MM.1S (cell line): ENCODE measurements around the gene FAM181B.

Experiments
- DNase-seq: peaks from one replicate; pipeline ENCODE4 v3.0.0-alpha.2; 2015
- H2AFZ ChIP-seq: fragments of 300-600 bp; sonication (generic); 2 replicates; pipeline ENCODE4 v1.6.0; 2016; ENCODE audit warnings: antibody characterized with exemption, low read length
- H3F3A ChIP-seq: fragments of 300-600 bp; sonication (generic); 2 replicates; pipeline ENCODE4 v1.6.1; 2016; ENCODE audit warnings: mild to moderate bottlenecking, antibody characterized with exemption, low read length, moderate library complexity, mixed read lengths; ENCODE audit not compliant: insufficient read depth
- H3K27ac ChIP-seq: fragments of 300-600 bp; sonication (generic); 2 replicates; pipeline ENCODE4 v1.5.1; 2016; ENCODE audit warnings: mild to moderate bottlenecking, low read length
- H3K27me3 ChIP-seq: fragments of 300-600 bp; sonication (generic); replicated peaks from 2 replicates; pipeline ENCODE4 v1.6.0; 2016; ENCODE audit warnings: low read length; ENCODE audit not compliant: insufficient read depth
- H3K36me3 ChIP-seq: fragments of 300-600 bp; sonication (generic); replicated peaks from 2 replicates; pipeline ENCODE4 v1.6.1; 2016; ENCODE audit warnings: mild to moderate bottlenecking, low read length, mixed read lengths; ENCODE audit not compliant: insufficient read depth
- H3K4me1 ChIP-seq: fragments of 300-600 bp; sonication (generic); 2 replicates; pipeline ENCODE4 v1.6.1; 2016; ENCODE audit warnings: low read length, mixed read lengths
- H3K4me2 ChIP-seq: fragments of 300-600 bp; sonication (generic); 2 replicates; pipeline ENCODE4 v1.6.0; 2016; ENCODE audit warnings: low read depth, low read length
- H3K4me3 ChIP-seq: fragments of 300-600 bp; sonication (generic); 2 replicates; pipeline ENCODE4 v1.5.1; 2016; ENCODE audit warnings: low read length, mixed read lengths
- H3K79me2 ChIP-seq: fragments of 300-600 bp; sonication (generic); 2 replicates; pipeline ENCODE4 v1.6.1; 2016; ENCODE audit warnings: mixed run types, low read length, mixed read lengths
- H3K9ac ChIP-seq: fragments of 300-600 bp; sonication (generic); 2 replicates; pipeline ENCODE4 v1.6.1; 2016; ENCODE audit warnings: low read length, mixed read lengths
- H3K9me2 ChIP-seq: fragments of 300-600 bp; sonication (generic); replicated peaks from 2 replicates; pipeline ENCODE4 v1.6.1; 2016; ENCODE audit warnings: mild to moderate bottlenecking, low read length, mixed read lengths; ENCODE audit not compliant: insufficient read depth
- H3K9me3 ChIP-seq: fragments of 300-600 bp; sonication (generic); replicated peaks from 2 replicates; pipeline ENCODE4 v1.6.1; 2016; ENCODE audit warnings: mild to moderate bottlenecking, low read length, mixed read lengths; ENCODE audit not compliant: insufficient read depth
- H4K20me1 ChIP-seq: fragments of 300-600 bp; sonication (generic); 2 replicates; pipeline ENCODE4 v1.6.1; 2016; ENCODE audit warnings: mild to moderate bottlenecking, low read length, moderate library complexity, mixed read lengths; ENCODE audit not compliant: insufficient read depth
- CTCF ChIP-seq: fragments of 300-600 bp; sonication (generic); IDR thresholded peaks from 2 replicates; pipeline ENCODE4 v1.5.1; 2016; ENCODE audit warnings: antibody characterized with exemption, low read length, mixed read lengths
- EZH2 ChIP-seq: fragments of 300-600 bp; sonication (generic); optimal IDR thresholded peaks from 2 replicates; pipeline ENCODE3; 2017; ENCODE audit warnings: low read depth, mild to moderate bottlenecking, antibody characterized with exemption, low read length, mixed read lengths
- EZH2phosphoT487 ChIP-seq: fragments of 300-600 bp; sonication (generic); IDR thresholded peaks from 2 replicates; pipeline ENCODE4 v1.6.1; 2018; ENCODE audit warnings: antibody characterized with exemption, low read length

Gene FAM181B

DNA sequence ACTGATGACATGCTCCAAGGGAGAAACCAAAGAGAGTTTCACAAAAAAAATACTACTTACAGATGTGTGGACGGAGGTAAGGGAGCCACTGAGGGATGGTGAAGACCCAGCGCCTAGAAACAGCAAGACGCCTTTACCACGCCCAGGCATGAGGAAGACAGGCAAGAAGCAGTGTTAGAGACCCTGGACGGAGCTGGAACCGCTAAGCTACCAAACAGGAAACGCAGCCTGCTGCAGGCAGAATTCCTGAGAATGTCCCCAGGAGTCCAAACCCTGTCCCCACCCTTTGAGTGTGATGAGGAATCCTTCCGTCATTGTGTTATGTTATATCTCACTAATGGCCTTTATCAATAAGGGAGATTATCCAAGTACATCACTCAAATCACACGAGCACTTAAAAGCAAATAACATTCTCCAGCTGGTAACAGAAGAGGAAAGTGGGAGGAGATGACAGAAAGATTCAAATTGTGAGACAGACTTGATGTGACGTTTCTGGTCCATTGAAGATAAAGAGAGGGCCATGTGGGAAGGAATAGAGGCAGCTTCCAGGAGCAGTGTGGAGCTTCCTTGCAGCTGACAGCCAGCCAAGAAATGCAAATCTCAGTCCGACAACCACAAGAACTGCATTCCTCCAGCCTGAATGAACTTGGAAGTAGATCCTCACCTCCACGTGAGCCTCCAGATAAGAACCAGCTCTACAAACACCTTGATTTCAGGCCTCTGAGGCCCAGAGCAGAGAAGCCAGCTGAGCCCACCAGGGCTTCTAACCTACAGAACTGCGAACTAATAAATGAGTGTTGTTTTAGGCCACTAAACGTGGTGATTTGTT lies 19.1 kb downstream of the FAM181B start:
- TF ChIP-seq EZH2 (no peak), CTCF (no peak), EZH2phosphoT487 (no peak)
- H3K9ac ChIP-seq: no peak overlapping the region
- H3K4me1 ChIP-seq: 0 out of 2 replicates have a peak, but pooled peaks cover 3% of the 10 kb centered on the region
- DNase-seq: no peak
- no peaks in the 10 kb centered on the region for H3K9me2 ChIP-seq
- H3K9me3 ChIP-seq: no peaks in the 10 kb centered on the region
- H3F3A ChIP-seq: no peaks in the 10 kb centered on the region
- no peak overlapping the region for H2AFZ ChIP-seq
- H3K36me3 ChIP-seq: no peaks in the 10 kb centered on the region
- no peak overlapping the region for H3K4me3 ChIP-seq
- no peaks in the 10 kb centered on the region for H3K27me3 ChIP-seq
- H3K4me2 ChIP-seq: no peak overlapping the region
- H3K27ac ChIP-seq: no peak overlapping the region
- no peaks in the 10 kb centered on the region for H3K79me2 ChIP-seq
- no peaks in the 10 kb centered on the region for H4K20me1 ChIP-seq

- H4K20me1 ChIP-seq: no peaks in the 10 kb centered on the region
- no peak for DNase-seq
- no peak overlapping the region for H2AFZ ChIP-seq
- H3K4me2 ChIP-seq: no peak overlapping the region
- no peaks in the 10 kb centered on the region for H3K36me3 ChIP-seq
- no peak overlapping the region for H3K4me3 ChIP-seq
- H3K9me2 ChIP-seq: no peaks in the 10 kb centered on the region
- TF ChIP-seq EZH2: no peak
- no peak for TF ChIP-seq EZH2phosphoT487
- TF ChIP-seq CTCF: no peak
- no peaks in the 10 kb centered on the region for H3K9me3 ChIP-seq
- H3K27me3 ChIP-seq: no peaks in the 10 kb centered on the region
- no peak overlapping the region for H3K27ac ChIP-seq
- H3K79me2 ChIP-seq: no peaks in the 10 kb centered on the region
- no peaks in the 10 kb centered on the region for H3F3A ChIP-seq
- no peaks in the 10 kb centered on the region for H3K4me1 ChIP-seq
- no peak overlapping the region for H3K9ac ChIP-seq
Measured at GRCh38 chr11:82711648-82712047, 22.0 kb downstream of the FAM181B start.

DNA sequence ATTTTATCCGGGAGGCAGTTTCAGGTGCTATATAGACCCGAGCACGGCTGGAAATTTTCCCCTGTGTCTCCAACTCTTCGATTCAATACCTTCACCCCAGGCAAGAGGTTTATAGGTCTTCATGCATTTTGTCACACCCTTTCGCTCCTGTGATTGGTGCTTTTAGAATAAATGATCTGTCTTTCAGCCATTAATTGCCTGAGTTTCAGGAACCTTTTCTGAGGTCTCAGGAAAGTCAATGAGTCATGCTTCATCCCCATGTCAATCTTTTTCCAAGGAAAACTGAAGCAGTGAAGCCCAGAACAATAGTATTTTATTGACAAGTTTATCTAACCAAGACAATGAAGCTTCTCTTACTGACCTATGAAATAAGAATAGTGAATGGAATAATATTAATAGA lies 29.9 kb downstream of the FAM181B start:
- Histone ChIP-seq H3K27ac (no peak overlapping the region), H3K4me3 (no peak overlapping the region), H3K9me2 (no peaks in the 10 kb centered on the region), H3K79me2 (no peaks in the 10 kb centered on the region), H3K4me1 (no peaks in the 10 kb centered on the region), H2AFZ (no peak overlapping the region), H3K27me3 (no peaks in the 10 kb centered on the region), H3K36me3 (no peaks in the 10 kb centered on the region), H3K9me3 (no peaks in the 10 kb centered on the region), H3K4me2 (no peak overlapping the region), H3F3A (no peaks in the 10 kb centered on the region), H3K9ac (no peak overlapping the region), H4K20me1 (no peaks in the 10 kb centered on the region)
- TF ChIP-seq EZH2phosphoT487: no peak
- TF ChIP-seq EZH2: no peak
- no peak for TF ChIP-seq CTCF
- DNase-seq: no peak
